HG02840 (cell line): ENCODE results near the gene TIMM9.
"Not testable (repeated sequence)": the region's sequence is repeated elsewhere in the genome, so short reads cannot be mapped to it uniquely, and the experiment has no call there.

Source experiments
- ATAC-seq: cut with Tn5 transposase; IDR thresholded peaks from one replicate; pipeline ENCODE4 v1.9.1; 2021; ENCODE audit warnings: mild to moderate bottlenecking, moderate library complexity, moderate number of reproducible peaks; ENCODE audit not compliant: unreplicated experiment, low FRiP score

Gene TIMM9, protein sequence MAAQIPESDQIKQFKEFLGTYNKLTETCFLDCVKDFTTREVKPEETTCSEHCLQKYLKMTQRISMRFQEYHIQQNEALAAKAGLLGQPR

DNA sequence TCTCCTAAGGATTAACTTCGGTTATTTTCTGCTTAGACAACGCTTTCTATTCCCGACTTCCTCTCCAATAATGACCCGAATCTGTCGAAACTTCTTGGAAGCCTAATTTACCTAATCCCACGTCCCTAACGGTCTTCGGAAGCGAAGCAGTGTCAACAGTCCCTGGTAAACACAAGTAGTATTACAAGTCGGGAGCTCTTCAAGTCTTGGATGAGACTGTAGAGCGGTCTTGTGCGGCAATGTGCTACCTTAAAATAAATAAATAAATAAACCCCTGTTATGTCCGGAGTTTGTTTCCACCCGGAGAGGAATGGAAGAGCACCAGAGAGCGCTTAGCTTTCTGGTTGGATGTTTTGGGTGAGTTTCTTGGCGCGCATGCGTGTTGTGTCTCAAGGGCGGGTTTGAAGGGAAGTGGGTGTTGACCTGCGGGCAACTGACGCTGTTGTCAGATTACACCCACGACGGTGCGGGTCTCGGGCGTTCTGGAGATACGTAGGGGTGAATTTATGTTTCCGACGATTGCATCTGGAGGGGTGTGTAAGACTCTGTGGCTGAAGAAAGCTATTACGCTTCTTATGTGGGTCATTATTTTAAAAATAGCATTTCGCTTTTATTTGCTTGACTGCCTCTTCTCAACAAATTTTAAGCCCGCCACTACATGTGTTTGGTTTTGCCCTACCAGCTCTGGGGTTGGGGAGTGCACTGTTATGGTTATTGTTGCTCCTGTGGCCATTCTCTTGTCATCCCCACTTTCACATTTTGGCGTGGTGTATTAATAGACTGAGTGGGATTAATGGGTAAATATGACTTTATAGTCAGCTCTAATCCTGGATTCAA lies at the start of gene TIMM9, which contains the start of gene KIAA0586:
Gene TIMM9, minus strand, starts transcription at position 251 of the 837 bp plus-strand sequence. CDS start 15,586 bp downstream, outside the sequence.
Gene KIAA0586, plus strand, starts transcription at position 439 of the 837 bp plus-strand sequence. CDS start 546 bp downstream, outside the sequence.
- peak; percentile 89 for ATAC-seq

DNA sequence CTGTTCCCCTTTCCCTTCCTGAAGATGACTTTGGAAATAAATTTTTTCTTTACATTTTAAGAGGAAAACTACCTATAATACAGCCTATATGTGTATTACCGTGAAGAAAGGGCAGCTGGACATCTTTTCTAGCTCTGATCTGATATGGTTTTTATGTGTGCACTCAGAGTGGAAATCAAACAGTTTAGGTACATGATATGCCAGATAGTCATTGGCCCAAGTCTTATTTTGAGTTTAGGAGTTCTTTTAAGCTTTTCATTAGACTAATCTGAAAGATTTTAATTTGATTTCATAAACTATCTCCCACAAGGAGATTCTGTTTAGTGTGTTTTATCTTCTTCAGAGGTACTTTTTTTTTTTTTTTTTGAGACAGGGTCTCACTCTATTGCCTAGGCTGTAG lies 49.0 kb upstream of the TIMM9 start:
- ATAC-seq = no peak

DNA sequence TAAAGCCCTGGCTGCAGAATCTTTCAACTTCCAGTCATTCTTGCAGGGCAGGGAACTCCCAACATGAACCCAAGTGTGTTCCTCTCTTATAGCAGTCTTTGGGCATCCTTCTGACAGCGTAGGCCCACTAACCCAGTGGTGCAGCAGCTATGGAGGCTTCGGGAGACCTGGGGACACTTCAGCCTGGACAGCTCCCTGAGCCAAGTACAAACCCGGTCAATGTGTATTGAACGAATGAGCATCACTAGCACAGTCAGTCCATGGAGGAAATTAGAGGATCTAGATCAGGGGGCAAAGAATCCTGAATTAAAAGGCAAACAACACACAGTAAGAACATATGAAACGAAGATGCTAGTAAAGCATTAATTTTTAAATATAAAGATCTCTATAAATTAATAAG lies 42.0 kb upstream of the TIMM9 start:
- no peak for ATAC-seq

DNA sequence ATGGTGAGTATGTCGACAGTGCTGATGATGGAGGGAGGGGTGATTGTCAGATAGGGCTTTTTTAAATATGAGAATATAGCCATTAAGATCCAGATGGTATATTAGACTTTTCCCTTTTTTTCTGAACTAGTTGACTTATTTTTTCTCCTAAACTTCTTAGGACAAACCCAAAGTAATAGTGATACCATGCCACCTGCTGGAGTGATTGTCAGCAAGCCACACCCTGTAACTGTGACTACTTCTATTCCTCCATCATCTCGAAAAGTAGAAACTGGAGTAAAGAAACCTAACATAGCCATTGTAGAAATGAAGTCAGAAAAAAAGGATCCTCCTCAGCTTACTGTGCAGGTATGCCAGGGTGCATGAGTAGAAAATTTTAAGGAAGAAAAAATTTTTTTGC lies 40.2 kb upstream of the TIMM9 start:
- ATAC-seq = no peak

- ATAC-seq = no peak
Observed at GRCh38 chr14:58466459-58466858, 39.1 kb upstream of the TIMM9 start.

GRCh38 chr14:58465421-58465820 lies 38.1 kb upstream of the TIMM9 start:
- no peak for ATAC-seq

- ATAC-seq = no peak
Observed at GRCh38 chr14:58464652-58465051, 37.3 kb upstream of the TIMM9 start.

GRCh38 chr14:58463147-58463546 lies 35.8 kb upstream of the TIMM9 start:
- ATAC-seq = no peak

DNA sequence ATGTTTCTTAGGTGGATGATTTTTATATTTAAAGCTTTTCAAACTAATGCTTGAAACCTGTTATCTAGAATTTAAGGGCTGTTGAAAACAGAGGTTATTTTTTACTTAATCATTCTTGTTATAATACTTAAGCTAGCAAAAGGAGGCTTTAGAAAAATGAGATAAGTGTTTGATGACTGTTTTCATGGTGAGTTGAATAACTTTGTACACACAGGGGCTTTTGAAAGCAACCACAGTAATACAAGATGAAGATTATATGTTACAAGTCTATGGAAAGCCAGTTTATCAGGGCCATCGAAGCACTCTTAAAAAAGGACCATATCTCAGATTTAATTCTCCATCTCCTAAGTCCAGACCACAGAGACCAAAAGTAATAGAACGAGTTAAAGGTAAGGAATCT lies 33.4 kb upstream of the TIMM9 start:
- no peak for ATAC-seq

DNA sequence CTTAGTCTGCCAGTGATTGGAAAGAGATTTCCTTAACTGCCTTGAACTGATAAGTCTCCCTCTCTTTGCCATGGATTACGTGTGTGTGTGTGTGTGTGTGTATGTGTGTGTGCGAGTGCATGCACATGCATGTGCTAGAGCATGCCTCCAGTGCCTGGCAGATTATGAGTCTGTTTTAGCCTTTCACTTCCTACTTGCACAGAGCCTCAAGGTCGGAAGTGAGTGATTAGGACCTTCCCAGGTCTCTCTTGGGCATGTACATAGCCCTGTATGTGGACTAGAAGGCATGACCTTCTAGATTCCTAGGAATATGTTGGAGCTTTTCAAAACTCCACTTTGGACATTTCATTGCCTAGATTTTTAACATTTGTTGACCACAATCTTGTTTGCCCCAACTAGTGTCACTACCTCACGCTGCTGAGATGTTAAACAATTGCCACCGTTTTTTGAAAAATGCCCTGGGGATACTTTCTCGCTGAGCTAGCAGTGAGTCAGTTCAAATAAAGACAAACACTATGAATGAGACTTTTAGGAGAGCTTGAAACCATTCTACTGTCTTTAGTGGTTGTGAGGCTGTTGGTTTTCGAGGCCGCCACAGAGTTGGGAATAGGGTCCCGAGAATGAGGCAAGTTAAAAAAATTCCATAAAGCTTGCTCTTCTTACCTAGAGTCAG lies 28.4 kb upstream of the TIMM9 start:
- ATAC-seq = no peak

GRCh38 chr14:58444627-58445026 lies 17.3 kb upstream of the TIMM9 start:
- ATAC-seq = no peak

DNA sequence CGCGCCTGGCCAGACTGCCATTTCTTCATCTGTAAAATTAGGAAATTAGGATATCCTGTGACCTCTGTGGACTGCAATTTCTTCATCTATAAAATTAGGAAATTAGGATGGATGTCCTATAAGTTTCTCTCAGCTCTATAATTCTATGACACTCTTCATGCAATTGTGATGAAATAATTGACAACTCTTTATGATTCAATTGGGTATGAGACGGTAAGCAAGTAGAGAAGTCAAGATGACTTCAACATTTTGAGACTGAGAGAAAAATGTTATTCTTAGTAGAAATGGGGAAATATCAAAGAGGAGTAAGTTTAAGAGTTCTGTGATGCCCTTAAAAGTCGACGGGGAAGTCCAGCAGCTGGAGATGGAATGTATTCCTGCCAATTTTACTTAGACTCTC lies 12.1 kb upstream of the TIMM9 start:
- no peak for ATAC-seq

GRCh38 chr14:58430156-58430555 lies 2.8 kb upstream of the TIMM9 start:
- no peak for ATAC-seq

DNA sequence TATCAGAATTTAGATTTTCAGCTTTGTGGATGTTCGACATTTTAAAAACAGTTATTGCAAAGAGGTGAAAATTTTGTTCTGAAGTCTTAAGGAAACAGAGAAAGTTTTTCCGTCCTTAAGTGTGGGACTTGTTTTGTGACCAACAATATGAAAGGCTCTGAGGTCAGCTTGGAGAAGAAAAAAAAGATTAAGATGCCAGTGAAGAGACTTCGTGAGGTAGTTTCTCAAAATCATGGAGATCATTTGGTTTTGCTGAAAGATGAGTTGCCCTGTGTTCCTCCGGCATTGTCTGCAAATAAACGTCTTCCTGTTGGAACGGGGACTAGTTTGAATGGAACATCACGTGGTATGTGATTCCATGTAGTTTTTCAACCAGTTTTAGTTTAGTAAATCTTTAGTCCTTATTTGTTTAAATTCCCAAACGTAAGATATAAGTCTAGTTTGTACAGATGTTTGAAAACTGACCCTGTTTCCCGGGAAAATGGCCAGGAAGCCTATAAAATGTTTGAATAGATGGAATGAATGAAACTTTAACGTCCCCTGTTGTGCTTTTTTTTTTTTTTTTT lies 870 bp upstream of the TIMM9 start:
- no peak for ATAC-seq

DNA sequence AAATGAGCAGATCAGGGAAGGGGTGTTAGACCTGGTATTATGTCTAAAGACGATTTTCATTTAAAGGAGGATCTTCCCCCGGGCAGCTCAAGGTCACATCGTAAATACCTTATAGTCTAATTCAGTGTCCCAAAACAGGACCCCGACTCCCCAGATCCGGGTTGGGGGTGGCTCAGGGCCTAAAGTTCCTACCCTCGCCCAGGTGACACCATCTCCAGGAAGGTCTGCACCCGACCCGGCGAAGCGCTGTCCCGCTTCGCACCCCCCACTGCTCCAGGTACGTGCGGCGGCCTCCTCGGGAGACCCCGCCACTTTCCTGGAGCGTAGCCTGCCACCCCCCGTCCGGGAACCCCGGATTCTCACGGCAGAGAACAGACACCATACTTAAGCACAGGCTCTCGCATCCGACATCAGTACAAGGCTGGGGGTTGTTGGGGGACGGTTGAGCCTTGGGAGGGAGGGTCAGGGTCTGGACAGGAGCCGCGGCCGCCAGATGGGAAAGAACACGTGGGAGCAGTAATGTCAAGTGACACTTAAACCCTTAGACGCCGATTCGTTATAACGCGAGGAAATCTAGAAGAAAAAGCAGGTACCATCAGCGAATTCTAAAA lies 556 bp downstream of the TIMM9 start:
- ATAC-seq = peak; percentile 33

GRCh38 chr14:58416934-58417333 lies 10.4 kb downstream of the TIMM9 start:
- ATAC-seq = not testable (repeated sequence)

DNA sequence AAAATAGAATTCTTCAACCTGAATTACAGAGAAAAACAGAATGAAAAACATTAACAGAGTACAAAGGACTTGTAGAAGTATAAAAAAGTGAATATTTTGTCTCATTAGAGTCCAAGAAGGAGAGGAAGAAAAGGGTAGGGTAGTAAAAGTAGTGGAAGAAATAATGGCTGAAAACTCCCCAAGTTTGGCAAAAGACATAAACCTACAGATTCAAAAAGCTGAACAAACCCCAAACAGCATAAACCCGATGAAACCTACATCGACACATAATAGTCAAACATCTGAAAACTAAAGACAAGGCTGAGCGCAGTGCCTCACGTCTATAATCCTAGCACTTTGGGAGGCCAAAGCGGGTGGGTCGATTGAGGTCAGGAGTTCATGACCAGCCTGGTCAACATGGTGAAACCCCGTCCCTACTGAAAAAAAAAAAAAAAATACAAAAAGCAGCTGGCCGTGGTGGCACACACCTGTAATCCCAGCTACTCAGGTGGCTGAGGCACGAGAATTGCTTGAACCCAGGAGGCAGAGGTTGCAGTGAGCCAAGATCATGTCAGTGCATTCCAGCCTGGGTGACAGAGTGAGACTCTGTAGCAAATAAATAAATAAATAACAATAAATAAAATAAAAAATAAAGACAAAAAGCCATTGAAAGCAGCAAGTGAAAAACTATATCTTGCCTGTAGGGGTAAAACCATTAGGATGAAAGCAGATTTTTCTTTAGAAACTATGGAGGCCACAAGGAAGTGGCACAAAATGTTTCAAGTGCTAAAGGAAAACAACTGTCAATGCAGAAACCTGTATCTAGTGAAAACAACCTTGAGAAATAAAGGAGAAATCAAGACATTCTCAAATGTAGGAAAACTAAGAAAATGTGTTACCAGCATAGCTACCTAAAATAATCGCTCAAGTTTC lies 11.4 kb downstream of the TIMM9 start:
- no peak for ATAC-seq

DNA sequence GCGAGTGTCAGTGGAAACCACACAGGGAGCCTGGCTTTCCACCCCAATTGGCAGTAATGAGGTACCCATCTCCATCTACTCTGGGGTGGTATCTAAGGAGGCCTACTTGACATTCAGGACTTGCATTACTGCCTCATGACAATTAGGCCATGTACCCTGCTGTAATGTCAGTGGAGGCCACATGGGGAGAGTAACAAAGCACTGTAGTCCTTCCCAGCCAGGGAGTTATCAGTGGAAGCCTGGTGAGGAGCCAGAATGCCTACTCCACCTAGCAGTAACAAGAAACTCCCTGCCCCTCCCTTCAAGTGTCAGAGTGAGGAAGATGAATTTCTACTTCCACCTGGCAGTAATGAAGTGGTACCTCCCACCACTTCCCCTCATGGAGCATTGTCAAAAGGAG lies 12.5 kb downstream of the TIMM9 start:
- ATAC-seq = no peak

DNA sequence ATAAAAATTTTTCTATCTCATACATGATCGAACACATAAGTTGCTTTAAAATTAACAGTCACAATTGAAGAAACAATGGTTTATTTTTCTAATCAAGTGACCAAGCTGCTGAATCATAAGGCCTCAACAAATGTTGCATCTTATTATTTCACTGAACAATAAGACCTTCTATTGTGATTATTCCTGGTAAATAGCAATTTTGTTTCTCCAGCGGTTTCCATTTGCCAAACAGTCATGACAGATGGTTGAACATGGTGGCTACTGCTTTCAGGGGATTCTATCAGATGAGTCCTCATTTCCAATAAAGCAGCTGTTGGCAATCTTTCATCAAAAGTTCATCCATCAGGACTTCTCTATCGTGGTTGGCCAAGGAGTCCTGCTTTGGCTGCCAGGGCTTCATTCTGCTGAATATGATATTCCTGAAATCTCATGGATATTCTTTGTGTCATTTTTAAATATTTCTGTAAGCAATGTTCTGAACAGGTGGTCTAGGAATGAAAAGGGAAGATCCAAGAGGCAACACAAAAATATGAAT lies 18.6 kb downstream of the TIMM9 start:
- ATAC-seq = no peak

DNA sequence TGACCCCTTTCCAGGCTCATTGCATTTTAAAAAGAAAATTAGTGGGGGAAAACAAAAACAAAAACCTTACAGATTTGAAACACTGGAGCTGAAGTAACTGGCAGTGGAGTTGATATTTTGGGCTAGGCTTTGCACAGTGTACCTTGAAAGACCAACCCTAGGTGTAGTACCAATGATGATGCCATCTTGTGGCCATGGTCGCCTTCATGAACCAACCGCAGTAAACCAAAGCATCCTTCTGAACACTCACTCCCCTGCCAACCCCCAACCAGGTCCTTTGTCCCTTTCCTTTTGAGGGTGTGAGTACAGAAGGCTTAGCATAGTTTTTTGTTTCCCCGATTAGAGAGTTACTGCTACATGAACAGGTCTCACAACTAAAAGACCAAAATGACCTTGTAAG lies 25.7 kb downstream of the TIMM9 start:
- no peak for ATAC-seq
